Chondrocyte (in vitro differentiated cells): ENCODE measurements around the gene ENTPD1. TPM values are rescaled to one million over a fixed set of nuclear protein-coding genes. Genes with fewer than 3 reads are reported as not detected.

Experiments
- DNase-seq: peaks from one replicate; pipeline ENCODE4 v3.0.0; 2021; ENCODE audit warnings: mixed read lengths, low spot score
- H3K27ac Mint-ChIP-seq: one replicate; pipeline ENCODE4 v1.8.0; 2021; ENCODE audit warnings: mild to moderate bottlenecking, moderate library complexity, mixed read lengths; ENCODE audit not compliant: unreplicated experiment
- H3K27me3 Mint-ChIP-seq: 2 replicates; pipeline ENCODE4 v1.8.0; 2021; ENCODE audit warnings: low read depth, mixed read lengths
- H3K36me3 Mint-ChIP-seq: 2 replicates; pipeline ENCODE4 v1.8.0; 2021; ENCODE audit warnings: low read depth, mixed read lengths
- H3K4me1 Mint-ChIP-seq: 2 replicates; pipeline ENCODE4 v1.8.0; 2021; ENCODE audit warnings: low read depth, mild to moderate bottlenecking, mixed read lengths
- H3K4me3 Mint-ChIP-seq: one replicate; pipeline ENCODE4 v1.8.0; 2021; ENCODE audit warnings: mild to moderate bottlenecking, moderate library complexity, mixed read lengths; ENCODE audit not compliant: unreplicated experiment
- H3K9me3 Mint-ChIP-seq: 2 replicates; pipeline ENCODE4 v1.8.0; 2021; ENCODE audit warnings: low read depth, mixed read lengths
- CTCF ChIP-seq: fragments of 200-600 bp; sonication (generic); IDR thresholded peaks from 2 replicates; pipeline ENCODE4 v1.5.0; 2021; ENCODE audit warnings: antibody characterized with exemption, mild to moderate bottlenecking, moderate library complexity
- total RNA-seq: library from RNA; stranded (reverse); gene quantifications from 3 replicates; pipeline ENCODE4 v1.2.1, GENCODE V29; 2021

The ENTPD1 gene
- total RNA-seq, 1 donor from 2014 or later: 5.2 TPM

DNA sequence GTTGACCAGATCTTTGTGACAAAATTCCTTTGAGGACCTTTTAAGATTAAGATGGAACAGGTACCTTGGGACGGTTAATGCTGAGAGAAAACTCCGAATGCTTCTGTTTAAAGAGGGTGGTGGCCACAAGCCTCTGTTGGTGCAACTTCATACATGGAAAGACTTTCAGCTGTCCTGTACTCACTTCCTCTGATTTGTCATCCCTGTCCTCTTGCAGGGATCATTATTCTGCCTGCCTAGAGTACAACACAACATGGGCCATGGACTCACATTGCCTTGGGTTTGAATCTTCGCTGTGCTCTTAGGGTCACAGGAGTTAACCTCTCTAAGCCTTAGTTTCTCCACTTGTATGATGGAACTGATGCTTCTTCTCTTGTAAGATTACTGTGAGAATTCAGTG, 75.1 kb downstream of the ENTPD1 start:
- no peaks in the 10 kb centered on the region for H3K9me3 Mint-ChIP-seq
- no peak for DNase-seq
- H3K27ac Mint-ChIP-seq: no peak overlapping the region
- no peak overlapping the region for H3K4me3 Mint-ChIP-seq
- H3K36me3 Mint-ChIP-seq: no peaks in the 10 kb centered on the region
- TF ChIP-seq CTCF: no peak
- no peaks in the 10 kb centered on the region for H3K4me1 Mint-ChIP-seq
- H3K27me3 Mint-ChIP-seq: no peaks in the 10 kb centered on the region

GRCh38 chr10:95831515-95831914, 75.6 kb downstream of the ENTPD1 start:
- no peak for DNase-seq
- no peaks in the 10 kb centered on the region for H3K27me3 Mint-ChIP-seq
- H3K36me3 Mint-ChIP-seq: no peaks in the 10 kb centered on the region
- H3K4me1 Mint-ChIP-seq: no peaks in the 10 kb centered on the region
- H3K4me3 Mint-ChIP-seq: no peak overlapping the region
- TF ChIP-seq CTCF: no peak
- H3K9me3 Mint-ChIP-seq: no peaks in the 10 kb centered on the region
- no peak overlapping the region for H3K27ac Mint-ChIP-seq

DNA sequence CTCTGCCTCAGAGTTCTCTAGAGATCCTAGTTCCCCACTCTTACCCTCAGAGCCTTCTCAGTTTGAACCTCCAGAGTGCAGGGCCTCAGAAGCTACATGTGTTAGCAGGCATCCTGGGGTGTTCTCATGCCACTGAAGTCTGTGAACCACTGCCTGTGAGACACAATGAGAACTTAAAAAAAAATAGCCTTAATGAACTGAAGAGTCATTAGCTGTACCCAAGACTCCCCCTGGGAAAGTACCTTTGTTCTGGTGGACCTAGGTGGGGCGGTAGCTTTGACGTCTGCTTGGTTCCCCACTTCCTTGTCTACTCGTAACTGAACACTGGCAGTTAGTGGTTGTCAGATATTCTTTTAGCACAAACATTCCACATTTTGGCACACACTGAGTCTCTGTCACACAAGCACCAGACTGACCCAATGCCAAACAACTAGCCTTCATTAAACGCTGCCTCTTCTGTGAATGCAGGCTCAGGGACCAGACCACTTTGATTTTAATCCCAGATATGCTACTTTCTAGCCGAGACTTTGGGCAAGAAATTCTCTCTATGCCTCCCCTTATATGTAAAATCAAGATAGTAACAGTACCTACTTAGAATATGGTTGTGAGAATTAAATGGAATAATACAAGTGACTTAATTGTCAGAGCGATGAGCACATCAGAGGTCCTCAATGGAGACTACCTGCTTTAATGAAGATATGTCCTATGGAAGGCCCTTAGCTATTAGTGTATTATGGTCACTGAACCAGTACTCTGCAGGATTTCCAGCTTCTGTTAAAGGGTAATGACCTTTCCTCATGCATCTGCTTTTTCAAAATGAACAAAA, 76.5 kb downstream of the ENTPD1 start:
- TF ChIP-seq CTCF: no peak
- no peak overlapping the region for H3K4me3 Mint-ChIP-seq
- no peaks in the 10 kb centered on the region for H3K27me3 Mint-ChIP-seq
- DNase-seq: no peak
- H3K36me3 Mint-ChIP-seq: no peaks in the 10 kb centered on the region
- H3K4me1 Mint-ChIP-seq: no peaks in the 10 kb centered on the region
- H3K27ac Mint-ChIP-seq: no peak overlapping the region
- H3K9me3 Mint-ChIP-seq: no peaks in the 10 kb centered on the region

DNA sequence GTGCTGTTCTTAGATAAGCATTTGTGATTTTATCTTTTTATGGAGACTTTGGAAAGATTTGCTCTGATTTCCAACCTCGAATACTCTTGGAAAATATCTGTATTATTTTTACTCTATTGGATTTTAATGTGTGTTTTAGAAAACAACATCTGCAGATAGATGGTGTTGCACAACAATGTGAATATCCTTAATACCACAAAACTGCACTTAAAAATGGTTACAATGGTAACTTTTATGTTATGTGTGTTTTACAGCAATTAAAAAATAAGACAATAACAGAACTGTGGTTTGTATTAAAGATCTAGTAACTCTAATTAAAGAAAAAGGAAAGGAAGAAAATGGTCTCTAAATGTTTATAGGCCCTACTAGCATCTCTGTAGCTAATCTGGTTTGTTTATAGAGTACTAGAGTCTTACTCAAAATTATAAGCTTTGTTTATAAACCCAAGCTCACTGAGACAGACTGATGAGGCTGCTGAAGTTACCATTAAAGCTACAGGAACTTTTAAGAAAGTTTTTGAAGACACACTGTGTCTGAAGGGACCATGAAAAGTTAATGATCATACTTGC, 77.2 kb downstream of the ENTPD1 start:
- no peak overlapping the region for H3K4me3 Mint-ChIP-seq
- no peak overlapping the region for H3K27ac Mint-ChIP-seq
- no peaks in the 10 kb centered on the region for H3K27me3 Mint-ChIP-seq
- no peaks in the 10 kb centered on the region for H3K36me3 Mint-ChIP-seq
- no peaks in the 10 kb centered on the region for H3K9me3 Mint-ChIP-seq
- no peaks in the 10 kb centered on the region for H3K4me1 Mint-ChIP-seq
- no peak for TF ChIP-seq CTCF
- no peak for DNase-seq

GRCh38 chr10:95834406-95834805, 78.4 kb downstream of the ENTPD1 start:
- no peaks in the 10 kb centered on the region for H3K36me3 Mint-ChIP-seq
- no peak overlapping the region for H3K27ac Mint-ChIP-seq
- H3K27me3 Mint-ChIP-seq: no peaks in the 10 kb centered on the region
- H3K4me1 Mint-ChIP-seq: no peaks in the 10 kb centered on the region
- no peaks in the 10 kb centered on the region for H3K9me3 Mint-ChIP-seq
- no peak for TF ChIP-seq CTCF
- H3K4me3 Mint-ChIP-seq: no peak overlapping the region
- DNase-seq: no peak
